Ecto neural progenitor cell (in vitro differentiated cells): ENCODE data around the gene EPO.

Source experiments
- DNase-seq: peaks from one replicate; pipeline ENCODE4 v3.0.0-alpha.2; 2018; ENCODE audit warnings: low spot score

The EPO gene

DNA sequence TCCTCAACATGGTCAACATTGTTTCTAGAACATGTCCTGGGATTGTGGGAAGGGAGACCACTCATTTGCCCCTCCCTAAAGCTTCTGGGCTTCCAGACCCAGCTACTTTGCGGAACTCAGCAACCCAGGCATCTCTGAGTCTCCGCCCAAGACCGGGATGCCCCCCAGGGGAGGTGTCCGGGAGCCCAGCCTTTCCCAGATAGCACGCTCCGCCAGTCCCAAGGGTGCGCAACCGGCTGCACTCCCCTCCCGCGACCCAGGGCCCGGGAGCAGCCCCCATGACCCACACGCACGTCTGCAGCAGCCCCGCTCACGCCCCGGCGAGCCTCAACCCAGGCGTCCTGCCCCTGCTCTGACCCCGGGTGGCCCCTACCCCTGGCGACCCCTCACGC lies at the start of gene EPO:
Gene EPO (plus strand): TSS at position 190 of the 392 bp plus-strand sequence. CDS start 513 bp downstream, outside the sequence.
- DNase-seq: no peak

DNA sequence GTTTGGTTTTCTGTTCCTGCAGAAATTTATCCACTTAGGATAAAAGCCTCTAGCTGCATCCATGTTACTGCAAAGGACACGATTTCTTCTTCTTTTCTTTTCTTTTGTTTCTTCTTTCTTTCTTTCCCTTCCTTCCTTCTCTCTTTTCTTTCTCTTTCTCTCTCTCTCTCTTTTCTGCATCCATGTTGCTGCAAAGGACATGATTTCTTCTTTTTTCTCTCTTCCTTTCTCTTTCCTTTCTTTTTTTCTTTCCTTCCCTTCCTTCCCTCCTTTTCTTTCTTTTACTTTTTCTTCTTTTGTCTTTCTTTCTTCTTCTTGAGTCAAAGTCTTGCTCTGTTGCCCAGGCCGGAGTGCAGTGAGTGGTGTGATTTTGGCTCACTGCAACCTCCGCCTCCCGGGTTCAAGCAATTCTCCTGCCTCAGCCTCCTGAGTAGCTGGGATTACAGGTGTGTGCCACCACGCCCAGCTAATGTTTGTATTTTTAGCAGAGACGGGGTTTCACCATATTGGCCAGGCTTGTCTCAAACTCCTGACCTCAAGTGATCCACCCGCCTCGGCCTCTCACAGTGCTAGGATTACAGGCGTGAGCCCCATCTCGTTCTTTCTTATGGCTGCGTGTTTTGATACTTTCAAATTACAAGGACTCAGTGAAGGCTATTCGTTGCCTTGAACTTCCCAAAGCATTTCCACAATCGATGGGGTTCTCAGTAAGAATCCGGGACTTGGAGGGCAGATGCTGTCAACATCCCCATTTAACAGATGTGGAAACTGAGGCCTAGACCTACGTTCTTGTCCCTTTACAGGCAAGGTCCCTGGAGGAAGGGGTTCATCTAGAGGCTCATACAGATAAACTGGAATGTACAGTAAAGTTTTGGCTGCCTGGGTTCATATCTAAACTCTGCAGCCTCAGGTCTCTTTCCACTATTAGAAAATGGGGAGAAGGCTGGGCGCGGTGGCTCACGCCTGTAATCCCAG lies 48.6 kb upstream of the EPO start:
- no peak for DNase-seq

DNA sequence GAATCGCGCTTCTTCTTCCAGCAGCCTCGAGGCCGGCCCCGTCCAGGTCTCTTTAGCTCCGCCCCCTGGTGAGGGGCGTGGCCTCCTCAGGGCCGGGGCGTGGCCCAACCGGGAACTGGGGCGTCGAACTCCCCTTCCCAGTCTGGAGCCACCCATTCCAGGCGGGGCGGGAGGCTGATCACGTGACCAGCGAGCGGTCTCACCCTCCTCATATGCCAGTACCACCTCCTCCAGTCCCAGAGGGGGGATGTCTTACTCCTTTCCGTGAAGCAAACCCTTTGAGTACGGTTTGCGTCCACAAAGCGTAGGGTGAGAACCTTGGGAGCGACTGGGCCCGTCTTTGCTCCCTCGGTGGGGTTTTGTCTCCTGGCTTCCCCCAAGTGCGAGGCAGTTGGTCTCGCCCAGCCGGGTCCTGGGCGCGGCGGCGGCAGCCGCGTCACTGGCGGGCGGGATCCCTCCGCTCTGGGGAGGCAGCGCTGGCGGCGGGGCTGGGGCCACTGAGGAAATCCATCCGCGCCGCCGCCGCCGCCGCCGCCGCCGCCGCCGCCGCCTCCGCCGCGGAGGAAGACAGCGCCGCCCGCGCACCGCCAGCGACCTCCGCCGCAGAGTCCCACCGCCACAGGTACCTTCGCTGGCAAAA lies 46.8 kb upstream of the EPO start, which contains the start of gene GNB2:
Gene GNB2 (plus strand): TSS at position 439 of the 640 bp plus-strand sequence. CDS start 2,526 bp downstream, outside the sequence.
- peak; percentile 99 for DNase-seq

DNA sequence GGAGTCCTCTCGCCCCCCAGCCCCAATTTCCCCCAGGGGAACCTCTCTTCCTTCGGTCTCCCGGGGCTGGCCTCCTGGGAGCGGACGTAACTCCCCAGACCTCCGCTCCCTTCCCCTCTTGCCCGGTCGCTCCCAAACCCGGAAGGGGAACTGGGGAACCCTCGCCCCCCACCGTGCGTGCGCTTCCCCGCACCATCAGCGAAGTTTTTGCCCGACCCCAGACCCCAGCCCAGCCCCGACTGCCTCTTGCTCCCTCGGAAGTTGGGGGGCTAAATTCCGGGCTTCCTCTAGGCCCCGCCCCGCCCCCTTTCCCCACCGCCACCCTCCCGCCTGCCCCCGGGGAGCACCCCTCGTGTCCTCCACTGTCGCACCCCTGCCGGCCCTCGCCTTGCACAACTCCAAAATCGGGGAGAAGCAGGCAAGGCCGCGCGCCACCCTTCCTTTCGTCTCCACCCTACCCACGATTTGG lies 46.3 kb upstream of the EPO start:
- peak; percentile 63 for DNase-seq

DNA sequence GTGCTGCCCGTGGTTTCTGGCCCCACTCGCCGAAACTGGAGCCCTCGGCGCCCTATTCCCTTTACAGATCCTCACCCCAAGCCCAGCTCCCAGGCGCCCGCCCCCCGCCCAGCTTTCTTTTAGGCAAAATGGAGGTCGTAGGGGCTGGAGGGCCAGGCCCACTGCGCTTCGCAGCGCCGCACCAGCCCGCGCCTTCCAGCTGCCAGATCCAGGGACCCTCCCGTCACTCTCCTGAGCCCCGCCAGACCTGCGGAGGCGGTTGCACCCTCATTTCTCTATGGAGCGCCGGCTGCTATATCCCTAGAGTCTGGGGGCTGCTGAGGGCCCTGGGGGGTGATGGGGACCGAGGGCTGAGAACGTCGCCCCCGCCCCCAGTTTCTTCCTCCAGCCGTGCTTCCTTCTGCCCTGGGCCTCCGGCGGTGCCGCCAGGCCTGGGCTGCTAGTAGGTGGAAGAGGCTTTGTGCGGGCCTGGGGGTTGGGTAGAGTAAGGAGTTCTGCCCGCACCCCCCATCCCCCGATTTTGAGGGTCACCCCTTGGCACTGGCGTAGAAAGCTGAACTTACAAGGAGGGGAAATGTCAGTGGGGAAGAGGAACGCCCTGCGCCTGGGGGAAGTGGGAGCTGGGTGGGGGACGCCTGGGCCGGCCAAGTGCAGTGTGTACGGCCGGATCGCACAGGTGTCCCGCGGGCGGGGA lies 45.7 kb upstream of the EPO start:
- DNase-seq: peak; percentile 70

DNA sequence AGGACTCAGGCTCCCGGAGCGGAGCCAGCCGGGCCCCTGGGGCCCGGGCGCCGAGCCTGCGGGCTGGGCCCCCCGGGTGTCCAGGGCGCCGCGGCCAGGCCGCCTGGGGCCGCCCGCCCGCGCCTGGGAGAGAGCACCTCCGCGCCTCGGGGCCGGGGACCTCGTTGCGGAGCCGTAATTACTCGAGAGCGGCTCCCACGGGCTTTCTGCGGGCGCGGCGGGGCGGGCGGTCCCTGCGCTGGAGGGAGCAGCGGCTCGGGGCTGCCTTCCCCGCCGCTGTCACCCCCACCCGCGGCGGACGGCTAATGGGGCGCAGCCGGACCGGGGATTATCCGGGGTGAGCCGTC lies 45.2 kb upstream of the EPO start:
- DNase-seq: no peak

DNA sequence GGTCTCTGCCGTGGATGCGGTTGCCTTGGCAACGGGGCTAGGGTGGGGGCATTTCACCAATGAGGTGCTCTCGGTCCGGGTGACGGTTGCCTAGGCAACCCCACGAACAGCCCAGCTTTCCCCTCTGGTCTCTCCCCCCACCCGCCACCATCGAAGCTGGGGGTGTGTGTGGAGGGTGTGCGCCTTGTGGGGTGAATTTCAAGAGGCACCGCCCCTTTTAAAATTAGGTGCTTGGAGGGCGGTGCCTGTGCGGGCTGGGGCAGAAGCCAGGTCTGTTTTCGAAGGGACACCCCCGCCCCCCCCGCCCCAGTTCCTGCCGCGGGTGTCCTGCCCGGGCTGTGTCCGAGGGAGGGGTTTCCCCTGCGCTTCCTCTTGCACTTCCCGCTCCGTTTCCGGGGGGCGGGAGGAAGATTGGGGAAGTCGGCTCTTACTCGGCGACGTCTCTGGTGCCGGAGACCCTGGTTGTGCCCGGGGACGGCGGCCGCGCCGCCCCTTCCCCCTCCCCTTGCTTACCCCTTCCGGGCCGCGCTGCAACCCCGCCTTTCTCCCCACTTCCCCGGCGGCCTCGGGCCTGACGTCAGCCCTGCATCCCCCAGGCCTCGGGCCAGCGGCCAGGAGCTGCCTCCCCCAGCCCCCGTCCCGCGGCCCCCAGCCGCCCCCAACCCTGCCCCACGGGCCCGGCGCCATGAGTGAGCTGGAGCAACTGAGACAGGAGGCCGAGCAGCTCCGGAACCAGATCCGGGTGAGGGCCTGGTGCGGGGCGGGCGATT lies 44.5 kb upstream of the EPO start:
- DNase-seq: peak; percentile 88

DNA sequence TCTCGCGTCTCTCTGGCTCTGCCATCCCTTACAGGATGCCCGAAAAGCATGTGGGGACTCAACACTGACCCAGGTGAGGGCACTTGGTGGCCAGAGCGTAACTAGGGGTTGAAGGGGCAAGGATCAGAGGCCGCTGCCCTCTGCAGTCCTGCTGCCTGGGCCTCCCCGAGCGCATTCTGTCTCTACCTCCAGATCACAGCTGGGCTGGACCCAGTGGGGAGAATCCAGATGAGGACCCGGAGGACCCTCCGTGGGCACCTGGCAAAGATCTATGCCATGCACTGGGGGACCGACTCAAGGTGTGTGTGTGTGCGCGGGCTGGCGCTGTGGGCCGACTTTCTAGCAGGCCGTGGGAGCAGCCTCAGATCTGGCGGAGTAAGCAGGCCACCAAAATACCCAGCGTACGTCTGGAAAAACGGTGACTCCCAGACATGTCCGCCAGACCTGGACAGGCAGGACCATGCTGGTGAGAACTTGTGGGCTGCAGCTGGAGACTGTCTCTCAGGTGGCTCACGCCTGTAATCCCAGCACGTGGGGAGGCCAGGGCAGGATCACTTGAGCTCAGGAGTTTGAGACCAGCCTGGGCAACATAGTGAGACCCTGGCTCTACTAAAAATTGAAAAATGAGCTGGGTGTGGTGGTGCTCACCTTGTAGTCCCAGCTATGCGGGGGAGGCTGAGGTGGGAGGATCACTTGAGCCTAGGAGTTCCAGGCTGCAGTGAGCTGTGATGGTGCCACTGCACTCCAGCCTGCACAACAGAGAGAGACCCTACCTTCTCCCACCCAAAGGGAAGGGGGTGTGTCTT lies 43.6 kb upstream of the EPO start:
- DNase-seq: no peak

DNA sequence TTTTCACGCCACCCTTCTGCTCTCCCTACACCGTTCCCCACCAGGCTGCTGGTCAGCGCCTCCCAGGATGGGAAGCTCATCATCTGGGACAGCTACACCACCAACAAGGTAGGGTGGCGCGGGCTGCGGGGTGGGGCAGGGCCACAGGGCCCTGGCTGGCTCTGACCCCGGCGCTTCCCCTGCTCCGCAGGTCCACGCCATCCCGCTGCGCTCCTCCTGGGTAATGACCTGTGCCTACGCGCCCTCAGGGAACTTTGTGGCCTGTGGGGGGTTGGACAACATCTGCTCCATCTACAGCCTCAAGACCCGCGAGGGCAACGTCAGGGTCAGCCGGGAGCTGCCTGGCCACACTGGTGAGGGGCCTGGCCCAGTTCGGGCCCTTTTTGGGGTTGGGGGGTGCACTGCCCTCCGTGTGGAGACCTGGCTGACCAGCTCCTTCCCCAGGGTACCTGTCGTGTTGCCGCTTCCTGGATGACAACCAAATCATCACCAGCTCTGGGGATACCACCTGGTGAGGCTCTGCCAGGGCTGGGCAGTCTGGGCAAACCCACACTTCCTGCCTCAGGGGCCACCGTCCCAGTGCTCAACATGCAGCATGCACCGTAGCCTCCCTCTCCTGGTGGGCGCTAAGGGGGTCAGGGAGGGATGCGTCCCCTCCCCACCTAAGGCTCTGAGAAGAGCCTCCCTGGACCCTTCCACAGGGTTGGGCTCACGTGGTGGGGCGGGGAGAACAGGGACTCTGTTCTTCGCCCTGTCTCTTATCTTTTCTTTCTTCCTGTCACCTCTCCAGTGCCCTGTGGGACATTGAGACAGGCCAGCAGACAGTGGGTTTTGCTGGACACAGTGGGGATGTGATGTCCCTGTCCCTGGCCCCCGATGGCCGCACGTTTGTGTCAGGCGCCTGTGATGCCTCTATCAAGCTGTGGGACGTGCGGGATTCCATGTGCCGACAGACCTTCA lies 42.7 kb upstream of the EPO start:
- no peak for DNase-seq

DNA sequence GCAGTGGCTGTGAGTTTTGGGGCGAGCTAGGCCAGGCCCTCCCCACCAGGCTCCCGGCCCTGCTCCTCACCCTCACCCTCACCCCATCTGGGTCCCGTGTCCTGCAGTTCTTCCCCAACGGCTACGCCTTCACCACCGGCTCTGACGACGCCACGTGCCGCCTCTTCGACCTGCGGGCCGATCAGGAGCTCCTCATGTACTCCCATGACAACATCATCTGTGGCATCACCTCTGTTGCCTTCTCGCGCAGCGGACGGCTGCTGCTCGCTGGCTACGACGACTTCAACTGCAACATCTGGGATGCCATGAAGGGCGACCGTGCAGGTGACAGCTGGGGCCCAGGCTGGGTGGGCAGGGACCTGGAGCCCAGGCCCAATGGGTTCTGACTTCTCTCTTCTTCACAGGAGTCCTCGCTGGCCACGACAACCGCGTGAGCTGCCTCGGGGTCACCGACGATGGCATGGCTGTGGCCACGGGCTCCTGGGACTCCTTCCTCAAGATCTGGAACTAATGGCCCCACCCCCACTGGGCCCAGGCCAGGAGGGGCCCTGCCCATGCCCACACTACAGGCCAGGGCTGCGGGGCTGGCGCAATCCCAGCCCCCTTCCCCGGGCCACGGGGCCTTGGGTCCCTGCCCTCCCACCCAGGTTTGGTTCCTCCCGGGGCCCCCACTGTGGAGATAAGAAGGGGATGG lies 41.8 kb upstream of the EPO start:
- DNase-seq: no peak

DNA sequence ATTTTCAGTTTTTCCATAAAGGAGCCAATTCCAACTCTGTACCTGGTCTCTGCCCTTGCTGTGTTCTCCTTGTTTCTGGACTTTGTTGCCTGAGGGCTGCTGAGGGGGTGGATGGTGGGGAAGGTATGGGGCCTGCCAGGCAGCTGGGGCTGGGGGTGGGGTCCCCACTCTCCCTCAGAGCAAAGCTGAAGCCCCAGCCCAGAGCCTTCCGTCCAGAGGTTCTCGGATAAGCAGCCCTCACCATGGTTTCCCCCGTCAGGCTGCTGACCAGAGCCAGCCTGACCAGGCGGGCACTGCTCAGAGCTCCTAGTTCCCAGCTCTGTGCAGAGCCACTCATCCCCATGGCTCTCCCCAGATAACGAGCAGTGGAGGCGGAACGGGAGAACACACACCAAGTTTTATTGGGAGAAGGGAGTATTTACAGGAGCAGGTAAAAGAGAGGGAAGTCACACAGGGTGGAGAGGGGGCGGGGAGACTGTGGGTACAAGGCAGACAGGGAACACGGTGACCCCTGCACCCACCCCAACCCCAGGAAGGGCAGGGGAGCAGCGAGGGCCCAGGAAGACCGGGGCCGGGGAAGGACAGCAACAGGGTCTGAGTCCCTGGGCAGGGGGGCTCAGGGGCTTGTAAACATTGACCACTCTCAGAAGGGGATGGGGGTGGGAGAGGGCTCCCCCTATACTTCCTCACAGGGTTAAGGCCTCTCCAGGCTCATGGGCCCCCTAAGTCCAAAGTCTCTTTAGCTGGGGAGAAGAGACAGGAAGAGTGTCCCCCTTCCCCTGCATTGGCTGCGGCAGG lies 40.9 kb upstream of the EPO start:
- no peak for DNase-seq

DNA sequence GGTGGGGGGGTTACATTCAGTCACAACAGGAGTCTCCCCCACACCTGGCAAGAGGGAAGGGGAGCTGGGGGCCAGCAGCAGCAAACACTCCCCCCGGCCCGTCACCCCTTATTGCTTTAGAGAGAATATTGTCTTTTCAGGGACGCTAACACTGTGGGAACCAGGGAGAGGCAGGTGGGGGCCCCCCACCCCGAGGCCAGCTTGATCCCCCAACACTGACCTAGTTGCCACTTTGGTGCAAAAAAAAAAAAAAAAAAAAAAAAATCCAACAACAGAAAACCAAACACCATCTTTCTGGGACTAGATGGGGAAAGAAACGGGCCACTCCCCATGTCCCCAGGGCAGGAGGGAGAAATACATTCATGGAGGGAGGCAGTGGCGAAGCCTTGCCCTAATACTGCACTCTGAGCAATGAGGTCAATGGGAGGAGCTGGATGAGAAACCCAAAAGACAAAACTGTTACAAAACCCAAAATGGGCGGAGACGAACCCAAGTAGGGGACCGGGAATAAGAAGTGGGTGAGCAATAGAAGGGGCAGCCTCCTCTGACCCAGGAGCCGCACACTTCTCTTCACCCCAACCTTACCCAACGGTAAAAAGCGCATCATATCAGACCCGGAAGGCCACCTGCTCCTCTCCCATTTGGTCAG lies 40.2 kb upstream of the EPO start:
- DNase-seq: no peak

DNA sequence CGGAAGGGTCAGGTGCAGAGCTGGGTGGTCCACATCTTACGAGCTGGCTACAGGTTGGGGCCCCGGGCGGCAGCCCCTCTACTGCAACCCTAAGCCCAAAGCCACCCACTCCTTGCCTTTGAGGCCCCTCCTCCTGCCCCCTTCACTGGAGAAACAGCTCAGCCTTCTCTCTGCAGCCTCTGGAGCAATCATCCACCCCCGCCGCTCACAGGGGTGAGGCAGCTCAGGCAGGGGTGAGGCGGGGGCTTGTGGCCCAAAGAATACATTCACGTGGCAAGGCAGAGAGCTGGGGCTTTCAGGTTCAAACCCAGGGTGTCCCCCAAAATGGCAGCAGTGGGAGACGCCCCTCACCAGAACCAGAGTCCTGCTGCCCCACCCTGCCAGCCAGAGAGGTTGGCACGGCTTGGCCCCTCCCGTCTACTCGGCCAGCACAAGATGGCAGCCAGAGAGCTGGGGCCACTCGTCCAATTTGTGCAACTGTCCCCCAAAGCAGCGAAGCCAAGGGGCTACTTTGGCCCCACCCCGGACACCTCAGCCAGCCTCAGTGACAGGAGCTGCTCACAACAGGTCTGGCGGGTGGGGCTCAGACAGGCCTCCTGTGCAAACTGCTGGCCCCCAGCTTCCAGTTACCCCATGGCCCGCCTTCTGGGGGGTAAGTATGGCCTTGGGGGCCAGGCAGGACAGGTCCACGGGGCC lies 39.5 kb upstream of the EPO start:
- no peak for DNase-seq

DNA sequence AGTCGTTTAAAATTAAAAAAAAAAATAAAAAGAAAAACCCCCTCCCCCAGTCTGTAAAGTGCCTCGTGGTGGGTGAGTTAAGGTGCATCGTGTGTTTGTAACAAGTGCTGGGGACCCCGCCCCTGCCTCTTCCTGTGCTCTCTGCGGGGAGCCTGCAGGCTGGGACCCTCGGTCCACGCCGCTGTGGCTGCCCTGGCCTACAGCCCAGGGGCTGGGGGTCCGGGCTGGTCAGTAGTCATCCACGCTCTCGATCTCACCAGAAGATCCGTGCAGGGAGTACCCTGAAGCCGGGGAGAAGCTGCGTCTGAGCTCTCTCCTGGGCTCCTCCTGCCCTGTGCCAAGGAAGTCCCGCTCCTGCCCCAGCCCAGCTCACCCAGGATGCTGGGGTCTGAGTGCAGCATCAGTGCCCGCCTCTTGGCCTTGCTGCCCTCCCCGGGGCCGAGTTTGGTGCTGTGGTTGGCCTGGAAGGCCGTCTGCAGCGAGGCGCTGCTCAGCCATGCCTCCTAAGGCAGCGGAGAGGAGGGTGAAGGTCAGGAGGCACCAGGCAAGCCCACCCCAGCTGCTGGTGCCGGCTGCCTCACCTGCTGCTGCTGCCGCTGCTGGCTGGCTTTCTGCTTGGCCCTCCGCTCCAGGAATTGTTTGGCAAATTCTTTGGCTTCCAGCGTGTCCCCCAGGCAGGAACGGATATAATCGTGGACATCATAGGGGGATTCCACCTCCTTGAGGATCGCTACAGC lies 38.6 kb upstream of the EPO start:
- no peak for DNase-seq

DNA sequence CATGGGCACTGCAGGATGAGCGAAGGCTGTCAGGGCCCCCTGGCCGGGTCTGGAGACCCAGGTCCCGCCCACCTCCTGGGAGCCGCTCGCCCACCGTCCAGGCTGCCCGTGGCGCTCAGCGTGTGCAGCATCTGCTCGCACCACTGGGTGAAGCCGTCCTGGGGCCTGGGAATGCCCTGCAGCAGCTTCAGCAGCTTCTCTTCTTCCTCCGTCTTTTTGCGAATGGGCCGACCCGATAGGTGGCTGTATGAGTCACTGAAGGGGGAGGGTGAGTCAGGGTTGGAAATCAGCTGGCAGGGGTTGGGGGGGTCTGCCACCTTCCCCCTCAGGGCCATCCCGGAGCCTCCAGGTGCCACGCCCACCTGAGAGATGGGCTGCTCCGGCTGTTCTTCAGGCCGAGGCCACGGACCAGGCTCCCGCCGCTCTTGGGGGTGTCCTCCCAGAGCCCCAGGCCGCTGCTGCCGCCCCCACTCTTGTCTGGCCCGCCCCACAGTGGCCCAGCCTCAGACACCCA lies 38.0 kb upstream of the EPO start:
- no peak for DNase-seq

DNA sequence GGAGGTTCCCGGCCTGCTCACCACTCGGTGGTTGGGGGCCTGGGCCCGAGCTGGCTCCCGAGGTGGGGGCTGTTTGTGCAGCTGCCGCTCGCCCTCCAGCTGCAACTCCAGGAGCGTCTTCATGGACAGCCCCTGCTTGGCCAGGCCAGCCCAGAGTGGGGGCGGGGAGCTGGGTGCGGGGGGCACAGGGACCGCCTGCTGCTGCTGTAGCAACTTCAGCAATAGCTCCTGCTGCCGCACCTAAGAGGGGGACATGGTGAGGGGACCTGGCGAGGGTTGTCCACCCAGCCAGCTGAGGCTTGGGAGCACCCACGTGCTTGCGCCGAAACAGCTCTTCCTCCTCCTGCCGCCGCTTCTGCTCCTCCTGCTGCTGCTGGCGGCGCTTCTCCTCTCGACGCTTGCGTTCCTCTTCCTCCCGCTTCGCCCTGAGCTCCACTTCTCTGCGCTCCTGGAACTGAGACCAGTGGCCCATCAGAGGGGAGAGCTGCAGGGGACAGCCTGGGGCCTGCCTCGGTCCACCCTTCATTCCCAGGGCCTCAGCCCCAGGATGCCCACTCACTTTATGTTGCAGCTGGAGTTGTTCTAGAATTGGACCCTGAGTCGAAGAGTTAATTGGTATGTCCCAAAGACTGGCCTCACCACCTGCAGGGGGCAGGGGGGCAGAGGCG lies 37.1 kb upstream of the EPO start:
- DNase-seq: no peak
